NOMO-1 treated with DMSO at 0.1 percent for 48 hours (cell line): ENCODE measurements around the gene PIP5K1C.

Experiments used
- DNase-seq: peaks from one replicate; lab custom pipeline; 2025; ENCODE audit not compliant: unreplicated experiment; lab: John Stamatoyannopoulos, UW

PIP5K1C gene

GRCh38 chr19:3721887-3722442 is 21.7 kb upstream of the PIP5K1C start:
- DNase-seq, result no peak

GRCh38 chr19:3721131-3721886 is 21.0 kb upstream of the PIP5K1C start:
- peak; percentile 90 for DNase-seq

- DNase-seq, result no peak
Observed at GRCh38 chr19:3720349-3720917, 20.2 kb upstream of the PIP5K1C start.

GRCh38 chr19:3719868-3720267 is 19.6 kb upstream of the PIP5K1C start:
- DNase-seq, result no peak

- no peak for DNase-seq
Observed at GRCh38 chr19:3716147-3716668, 15.9 kb upstream of the PIP5K1C start.

- DNase-seq, result no peak
Observed at GRCh38 chr19:3712663-3713611, 12.7 kb upstream of the PIP5K1C start.

DNA sequence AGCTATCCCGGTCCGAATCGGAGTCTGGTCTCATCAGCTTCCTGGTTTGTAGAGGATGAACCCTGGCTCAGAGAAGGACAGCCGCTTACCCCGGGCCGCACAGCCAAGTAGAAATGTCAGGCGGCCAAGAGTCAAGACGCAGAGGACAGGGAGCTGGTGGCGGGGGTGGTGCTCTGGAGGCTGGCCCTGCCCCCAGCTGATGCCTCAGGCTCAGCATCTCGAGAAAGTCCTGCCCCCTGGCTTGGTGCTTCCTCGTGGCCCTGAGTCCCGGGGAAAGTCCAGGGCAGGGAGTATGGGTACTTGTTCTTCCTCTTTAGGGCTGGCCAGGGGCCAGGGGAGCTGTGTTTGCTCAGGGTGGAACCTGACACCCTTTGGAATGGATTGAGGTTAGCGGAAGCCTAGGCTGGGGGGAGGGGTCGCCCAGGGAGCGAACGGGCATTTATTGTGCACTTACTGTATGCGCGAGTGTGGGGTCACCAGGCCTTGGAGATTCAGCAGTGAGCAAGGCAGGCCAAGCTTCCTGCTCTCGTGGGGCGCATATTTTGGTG is 10.1 kb upstream of the PIP5K1C start:
- DNase-seq, result no peak

GRCh38 chr19:3708207-3708931 is 8.1 kb upstream of the PIP5K1C start, which contains the start of gene TJP3:
TSS of gene TJP3 (plus strand) at chr19:3708384. CDS start at chr19:3728433, 20,049 bp downstream.
- no peak for DNase-seq

- DNase-seq, result no peak
Observed at GRCh38 chr19:3707868-3708206, 7.6 kb upstream of the PIP5K1C start.

GRCh38 chr19:3701200-3701599 is 932 bp upstream of the PIP5K1C start:
- no peak for DNase-seq

DNA sequence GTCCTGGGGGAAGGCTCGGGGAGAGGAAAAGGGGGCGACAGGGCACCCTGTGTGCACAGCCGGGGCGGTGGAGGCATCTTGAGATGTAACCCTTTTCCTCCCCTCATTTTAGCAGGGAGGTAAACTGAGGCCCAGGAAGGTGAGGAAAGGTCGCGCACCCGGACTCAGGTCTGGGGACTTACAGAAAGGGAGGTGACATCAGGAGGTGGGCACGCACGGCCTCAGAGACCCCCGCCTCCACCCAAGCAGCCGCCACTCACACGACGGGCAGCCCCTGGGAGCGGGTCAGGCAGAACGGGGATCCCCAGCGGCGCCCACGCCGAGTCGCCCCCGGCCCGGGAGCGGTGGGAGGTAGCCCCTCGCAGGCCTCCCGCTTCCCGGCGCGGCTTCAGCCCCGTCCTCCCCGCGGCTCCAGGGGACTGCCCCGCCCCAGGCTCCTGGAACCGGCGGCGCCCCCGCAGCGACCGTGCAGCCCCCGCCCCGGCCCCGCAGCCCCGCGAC is 477 bp downstream of the PIP5K1C start:
- DNase-seq, result no peak

- peak; percentile 52 for DNase-seq
Observed at GRCh38 chr19:3698974-3699740, 1.1 kb downstream of the PIP5K1C start.

DNA sequence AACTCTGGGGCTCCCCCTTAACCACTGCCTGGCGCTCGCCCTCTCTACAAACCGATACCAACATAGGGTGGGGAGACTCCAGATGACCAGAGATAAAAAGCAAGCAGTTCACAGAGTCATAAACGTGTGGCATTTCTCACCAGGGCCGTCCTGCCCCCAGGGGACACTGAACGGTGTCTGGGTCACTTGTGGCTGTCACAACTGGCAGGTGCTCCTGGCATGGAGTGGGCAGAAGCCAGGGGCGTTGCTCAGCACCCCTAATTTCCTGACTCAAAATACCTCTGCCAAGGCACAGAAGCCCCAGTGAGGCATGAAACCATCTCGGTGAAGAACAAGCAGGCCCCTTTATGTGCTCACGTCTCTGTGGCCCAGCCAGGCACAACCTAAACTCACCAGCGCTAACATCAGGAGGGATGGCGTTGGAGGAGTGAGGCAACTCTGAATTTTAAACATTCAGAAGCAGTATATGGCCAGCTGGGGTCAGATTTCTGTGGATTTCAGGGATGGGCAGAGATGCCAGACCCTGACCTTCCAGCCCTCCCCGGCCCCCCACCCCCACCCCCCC is 1.8 kb downstream of the PIP5K1C start:
- DNase-seq, result no peak

GRCh38 chr19:3697671-3698385 is 2.4 kb downstream of the PIP5K1C start:
- no peak for DNase-seq

GRCh38 chr19:3697094-3697493 is 3.2 kb downstream of the PIP5K1C start:
- no peak for DNase-seq

DNA sequence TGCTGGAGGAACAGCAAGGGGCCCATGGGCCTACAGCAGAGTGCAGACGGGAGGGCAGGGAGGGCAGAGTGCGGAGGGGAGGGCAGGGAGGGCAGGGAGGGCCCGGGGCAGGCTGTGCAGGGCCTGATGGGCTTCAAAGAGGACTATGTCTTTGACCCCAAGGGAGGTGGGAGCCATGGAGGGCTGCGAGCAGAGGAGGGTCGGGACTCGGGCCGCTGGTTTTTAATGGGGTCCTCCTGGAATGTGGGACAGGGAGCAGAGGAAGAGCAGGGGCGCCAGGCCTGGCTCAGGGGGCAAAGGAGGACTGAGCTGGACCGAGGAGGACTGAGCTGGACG is 3.6 kb downstream of the PIP5K1C start:
- DNase-seq, result no peak

DNA sequence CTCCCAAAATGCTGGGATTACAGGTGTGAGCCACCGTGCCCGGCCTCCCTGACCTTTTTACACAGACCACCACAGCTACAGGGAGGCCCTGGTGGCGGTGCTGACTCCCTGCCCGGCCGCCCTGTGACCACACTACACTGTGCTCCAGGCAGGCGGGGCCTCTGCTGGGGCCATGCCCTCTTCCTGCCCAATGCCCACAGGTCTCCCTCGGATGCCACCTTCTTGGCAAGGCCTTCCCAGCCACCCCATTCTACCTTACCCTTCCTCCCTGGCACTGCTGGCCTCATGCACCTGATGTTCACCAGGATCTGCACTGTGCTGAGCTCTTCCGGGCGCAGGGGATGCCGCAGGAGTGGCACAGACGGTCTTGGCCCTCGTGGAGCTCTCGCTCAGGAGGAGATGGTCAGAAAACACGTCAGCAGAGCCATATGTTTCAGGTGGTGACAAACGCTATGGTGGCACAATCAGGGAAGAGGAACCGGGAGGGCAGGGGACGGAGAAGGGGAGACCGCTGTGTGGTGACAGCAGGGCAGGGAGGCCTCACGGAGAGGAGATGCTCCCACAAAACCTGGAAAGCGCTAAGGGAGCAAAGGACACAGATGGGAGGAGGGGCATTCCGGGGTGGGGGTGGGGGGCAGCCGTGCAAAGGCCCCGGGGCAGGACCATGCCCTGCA is 4.1 kb downstream of the PIP5K1C start:
- no peak for DNase-seq
